Measurements from ENCODE around the gene SLCO4C1. TPM values are rescaled to one million over a fixed set of nuclear protein-coding genes. Genes with fewer than 3 reads are reported as not detected.

Gene SLCO4C1
- total RNA-seq, 1 experiment from 2014 or later = 0.05 TPM

DNA sequence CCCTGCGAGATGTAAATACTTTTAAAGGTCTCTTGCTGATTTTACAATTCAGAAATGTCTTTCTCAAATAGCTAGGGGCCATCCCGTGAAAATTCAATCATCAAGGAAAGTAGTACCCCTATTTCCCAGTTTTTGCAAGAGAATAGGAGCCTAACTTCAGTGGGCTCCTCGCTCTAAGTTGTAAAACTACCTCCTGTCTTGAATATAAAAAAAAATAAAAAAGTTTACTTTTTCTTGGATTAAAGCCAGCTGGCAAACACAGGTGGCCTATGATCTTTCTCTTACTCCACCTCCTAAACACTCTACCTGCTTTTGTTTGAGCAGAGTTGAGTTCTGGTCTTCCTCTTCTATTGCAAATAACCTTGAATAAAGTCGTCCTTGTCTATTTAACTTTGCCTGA lies 79.4 kb downstream of the SLCO4C1 start:
- in situ Hi-C loops (cut with HindIII; ENCODE audit: low pct_unique_long_range_greater_than_20kb, low sequenced_read_pairs) = no loop called here
- no peak for DNase-seq (ENCODE audit: low read depth, low spot score)

DNA sequence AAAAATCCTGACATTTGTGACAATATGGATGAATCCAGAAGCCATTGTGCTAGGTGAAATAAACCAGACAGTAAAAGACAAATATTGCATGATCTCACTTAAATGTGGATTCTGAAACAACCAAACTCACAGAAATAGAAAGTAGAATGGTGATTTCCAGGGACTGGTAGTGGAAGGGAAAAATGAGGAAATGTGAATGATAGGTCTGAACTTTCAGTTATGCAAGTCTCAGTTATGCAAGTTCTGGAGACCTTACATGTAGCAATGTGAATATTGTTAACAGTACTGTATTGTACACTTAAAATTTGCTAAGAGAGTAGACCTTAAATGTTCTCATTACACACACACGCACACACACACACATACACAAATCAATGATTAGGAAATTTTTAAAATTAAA lies 84.9 kb downstream of the SLCO4C1 start:
- in situ Hi-C loops (cut with HindIII; ENCODE audit: low pct_unique_long_range_greater_than_20kb, low sequenced_read_pairs) = no loop called here
- no peak for DNase-seq (ENCODE audit: low read depth, low spot score)

DNA sequence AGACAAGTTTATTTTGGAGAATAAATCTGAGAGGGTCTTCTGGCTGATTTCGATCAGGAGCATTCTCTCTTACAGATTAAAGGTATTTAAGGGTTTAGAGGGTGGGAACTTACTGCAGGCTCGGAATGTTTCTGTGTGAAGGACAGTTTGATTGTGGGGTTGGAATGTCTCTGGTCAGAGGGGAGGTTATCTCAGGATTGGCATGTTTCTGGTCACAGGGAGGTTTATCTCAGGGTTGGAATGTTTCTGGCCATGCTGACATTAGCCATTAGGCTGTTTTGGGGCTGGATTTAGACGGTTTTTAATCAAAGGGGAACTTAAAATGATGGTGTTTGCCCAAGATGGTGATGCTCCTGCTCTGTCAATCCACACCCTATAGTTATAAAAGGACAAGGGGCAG lies 95.2 kb downstream of the SLCO4C1 start:
- no peak for DNase-seq (ENCODE audit: low read depth, low spot score)
- in situ Hi-C loops (cut with HindIII; ENCODE audit: low pct_unique_long_range_greater_than_20kb, low sequenced_read_pairs) = no loop called here

DNA sequence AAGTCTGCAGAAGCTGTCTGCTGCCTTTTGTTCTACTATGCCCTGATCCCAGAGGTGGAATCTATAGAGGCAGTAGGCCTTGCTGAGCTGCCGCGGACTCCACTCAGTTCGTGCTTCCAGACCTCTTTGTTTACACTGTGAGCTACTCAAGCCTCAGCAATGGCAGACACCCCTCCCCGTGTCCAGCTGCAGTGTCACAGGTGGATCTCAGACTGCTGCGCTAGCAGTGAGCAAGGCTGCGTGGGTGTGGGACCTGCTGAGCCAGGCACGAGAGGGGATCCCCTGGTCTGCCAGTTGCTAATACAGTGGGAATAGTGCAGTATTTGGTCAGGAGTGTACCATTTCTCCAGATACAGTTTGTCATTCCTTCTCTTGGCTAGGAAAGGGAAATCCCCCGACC lies 99.6 kb downstream of the SLCO4C1 start:
- DNase-seq (ENCODE audit: low read depth, low spot score) = no peak
- in situ Hi-C loops (cut with HindIII; ENCODE audit: low pct_unique_long_range_greater_than_20kb, low sequenced_read_pairs) = no loop called here

Other genes starting within 250 kb of the SLCO4C1 start
- not detected in 2 replicates for gene SLCO6A1, start 202.7 kb upstream of the SLCO4C1 start, total RNA-seq (2014; rRNA removed; shearing (Covaris generic))

All from SK-MEL-5 (cell line).